Adipocyte (in vitro differentiated cells): ENCODE data around the gene BCORL1.

Source experiments
- DNase-seq: peaks from one replicate; pipeline ENCODE4 v3.0.0-alpha.2; 2015; ENCODE audit warnings: low read depth
- H3K27me3 ChIP-seq: replicated peaks from 2 replicates; pipeline ENCODE4 v1.7.0; 2013; ENCODE audit warnings: mild to moderate bottlenecking, low read length, moderate library complexity; ENCODE audit not compliant: control insufficient read depth, insufficient read depth
- H3K36me3 ChIP-seq: 2 replicates; pipeline ENCODE4 v1.7.0; 2013; ENCODE audit warnings: low read length, mild to moderate bottlenecking, moderate library complexity; ENCODE audit not compliant: control insufficient read depth, insufficient read depth, severe bottlenecking
- H3K4me1 ChIP-seq: 2 replicates; pipeline ENCODE4 v1.7.0; 2013; ENCODE audit warnings: mild to moderate bottlenecking, low read length, moderate library complexity; ENCODE audit not compliant: control insufficient read depth, insufficient read depth
- H3K4me3 ChIP-seq: 2 replicates; pipeline ENCODE4 v1.7.0; 2013; ENCODE audit warnings: mild to moderate bottlenecking, low read length, moderate library complexity
- H3K9ac ChIP-seq: 2 replicates; pipeline ENCODE4 v1.7.0; 2013; ENCODE audit warnings: mild to moderate bottlenecking, low read length, moderate library complexity
- H3K9me3 ChIP-seq: 2 replicates; pipeline ENCODE4 v1.7.0; 2013; ENCODE audit warnings: mild to moderate bottlenecking, low read length, moderate library complexity; ENCODE audit not compliant: control insufficient read depth

The BCORL1 gene

GRCh38 chrX:130103605-130104004 lies 121.2 kb downstream of the BCORL1 start:
- Histone ChIP-seq H3K27me3 (no peaks in the 10 kb centered on the region), H3K4me3 (no peak overlapping the region), H3K9ac (no peak overlapping the region), H3K9me3 (no peaks in the 10 kb centered on the region), H3K4me1 (peaks cover 50% of the 10 kb centered on the region), H3K36me3 (no peaks in the 10 kb centered on the region)
- DNase-seq, result no peak

GRCh38 chrX:130105244-130105643 lies 122.8 kb downstream of the BCORL1 start:
- Histone ChIP-seq H3K27me3 (no peaks in the 10 kb centered on the region), H3K9me3 (no peaks in the 10 kb centered on the region), H3K36me3 (no peaks in the 10 kb centered on the region), H3K9ac (no peak overlapping the region), H3K4me1 (peaks cover 38% of the 10 kb centered on the region), H3K4me3 (no peak overlapping the region)
- DNase-seq, result peak; percentile 35

- Histone ChIP-seq H3K36me3 (no peaks in the 10 kb centered on the region), H3K9ac (no peak overlapping the region), H3K9me3 (no peaks in the 10 kb centered on the region), H3K4me1 (peaks cover 31% of the 10 kb centered on the region), H3K27me3 (no peaks in the 10 kb centered on the region), H3K4me3 (no peak overlapping the region)
- no peak for DNase-seq
Observed at GRCh38 chrX:130106071-130106470, 123.6 kb downstream of the BCORL1 start.
